H1 (cell line): Measurements from ENCODE around the gene MTG1. TPM values are rescaled to one million over a fixed set of nuclear protein-coding genes. Genes with fewer than 3 reads are reported as not detected.

Source experiments
- CTCF ChIA-PET: fragments of 300-600 bp; sonication (Branson Sonifier 250); formaldehyde crosslinking; loops from one replicate; lab custom pipeline; 2021; ENCODE audit not compliant: partially characterized antibody; lab: Charles Lee
- POLR2A ChIA-PET: fragments of 300-600 bp; sonication (Branson Sonifier 250); formaldehyde crosslinking; loops from one replicate; lab custom pipeline; 2021; ENCODE audit warnings: inconsistent platforms; ENCODE audit not compliant: partially characterized antibody; lab: Charles Lee
- DNase-seq, 2 experiments: peaks; one replicate each; pipeline versions ENCODE4 v3.0.0 to v3.0.0-alpha.2; 2010 to 2022; ENCODE audit warnings: low spot score in 2 of 2, low read depth in 1 of 2, mixed read lengths in 1 of 2
- FAIRE-seq: peaks from 2 replicates; lab custom pipeline; 2011; peaks lifted over from hg19 to GRCh38; lab: Jason Lieb, UNC
- H2AFZ ChIP-seq: 2 replicates; pipeline ENCODE4 v1.8.1; 2012; ENCODE audit warnings: low read length, inconsistent platforms
- H2AK5ac ChIP-seq: 2 replicates; pipeline ENCODE4 v1.6.1; 2013; ENCODE audit warnings: low read depth, low read length
- H2BK120ac ChIP-seq: replicated peaks from 2 replicates; pipeline ENCODE3; 2013; ENCODE audit warnings: low read depth, low read length, inconsistent platforms
- H2BK12ac ChIP-seq: 2 replicates; pipeline ENCODE4 v1.6.1; 2013; ENCODE audit warnings: low read depth, low read length
- H2BK15ac ChIP-seq: 2 replicates; pipeline ENCODE4 v1.6.1; 2013; ENCODE audit warnings: low read length
- H2BK20ac ChIP-seq: 2 replicates; pipeline ENCODE4 v1.6.1; 2013; ENCODE audit warnings: low read length
- H2BK5ac ChIP-seq: 2 replicates; pipeline ENCODE4 v1.6.1; 2013; ENCODE audit warnings: low read depth, low read length
- H3K14ac ChIP-seq: 2 replicates; pipeline ENCODE4 v1.6.1; 2013; ENCODE audit warnings: inconsistent platforms; ENCODE audit not compliant: insufficient read length
- H3K18ac ChIP-seq: 2 replicates; pipeline ENCODE4 v1.6.1; 2013; ENCODE audit warnings: low read length; ENCODE audit errors: extremely low read depth
- H3K23ac ChIP-seq: 2 replicates; pipeline ENCODE4 v1.6.1; 2013; ENCODE audit warnings: inconsistent platforms; ENCODE audit not compliant: insufficient read length
- H3K23me2 ChIP-seq: 2 replicates; pipeline ENCODE4 v1.6.1; 2013; ENCODE audit warnings: low read depth, low read length
- H3K27ac ChIP-seq: 2 replicates; pipeline ENCODE4 v1.6.1; 2011; ENCODE audit warnings: low read depth, low read length, inconsistent platforms
- H3K27me3 ChIP-seq, 4 experiments: replicated peaks in 1 of 4; 1 replicate in 1 of 4; 2 replicates in 3 of 4; pipeline versions ENCODE4 v1.6.1 to v1.8.1; 2011 to 2013; ENCODE audit warnings: low read length in 3 of 4, mild to moderate bottlenecking in 3 of 4, inconsistent platforms in 2 of 4, mixed read lengths in 2 of 4, moderate library complexity in 1 of 4; ENCODE audit not compliant: control insufficient read depth in 3 of 4, insufficient read depth in 3 of 4; ENCODE audit errors: extremely low read depth in 1 of 4
- H3K36me3 ChIP-seq, 4 experiments: 2 replicates each; pipeline versions ENCODE4 v1.6.1 to v1.8.1; 2011 to 2013; ENCODE audit warnings: mild to moderate bottlenecking in 4 of 4, low read length in 3 of 4, moderate library complexity in 2 of 4, control low read depth in 1 of 4, inconsistent platforms in 1 of 4; ENCODE audit not compliant: insufficient read depth in 4 of 4, control insufficient read depth in 2 of 4
- H3K4ac ChIP-seq: replicated peaks from 2 replicates; pipeline ENCODE3; 2013; ENCODE audit warnings: low read length, low read depth, mixed read lengths, inconsistent platforms; ENCODE audit not compliant: insufficient read length
- H3K4me1 ChIP-seq, 4 experiments: replicated peaks in 1 of 4; 1 replicate in 1 of 4; 2 replicates in 3 of 4; pipeline versions ENCODE4 v1.6.1 to v1.8.1; 2011 to 2013; ENCODE audit warnings: low read length in 3 of 4, inconsistent platforms in 2 of 4, mixed read lengths in 1 of 4; ENCODE audit not compliant: insufficient read depth in 4 of 4, control insufficient read depth in 3 of 4
- H3K4me2 ChIP-seq, 2 experiments: 2 replicates each; pipeline versions ENCODE4 v1.6.1 to v1.8.1; 2011 to 2013; ENCODE audit warnings: low read depth in 2 of 2, low read length in 2 of 2, control low read depth in 1 of 2, inconsistent platforms in 1 of 2, mild to moderate bottlenecking in 1 of 2; ENCODE audit not compliant: insufficient read depth in 1 of 2
- H3K4me3 ChIP-seq, 4 experiments: fragments of 200-600, 300-600 bp in 1 of 4; sonication (generic), shearing (Covaris generic), sonication (Bioruptor Twin) in 1 of 4; 2 replicates each; pipeline versions ENCODE4 v1.5.1 to v1.8.1; 2011 to 2016; ENCODE audit warnings: low read length in 4 of 4, low read depth in 3 of 4, control low read depth in 2 of 4, inconsistent platforms in 2 of 4, mild to moderate bottlenecking in 2 of 4, mixed read lengths in 1 of 4, moderate library complexity in 1 of 4; ENCODE audit not compliant: insufficient read depth in 2 of 4; ENCODE audit errors: extremely low read depth in 1 of 4
- H3K56ac ChIP-seq: replicated peaks from 2 replicates; pipeline ENCODE3; 2013; ENCODE audit warnings: low read depth, mild to moderate bottlenecking, mixed read lengths, low read length, inconsistent platforms; ENCODE audit not compliant: insufficient read length
- H3K79me1 ChIP-seq: 2 replicates; pipeline ENCODE4 v1.6.1; 2013; ENCODE audit warnings: low read depth, low read length, control low read depth
- H3K79me2 ChIP-seq, 2 experiments: 2 replicates each; pipeline versions ENCODE4 v1.6.1 to v1.8.1; 2012 to 2013; ENCODE audit warnings: low read length in 2 of 2, mild to moderate bottlenecking in 2 of 2, inconsistent platforms in 1 of 2; ENCODE audit not compliant: insufficient read depth in 2 of 2, control insufficient read depth in 1 of 2
- H3K9ac ChIP-seq, 4 experiments: replicated peaks in 1 of 4; 1 replicate in 1 of 4; 2 replicates in 3 of 4; pipeline versions ENCODE4 v1.6.1 to v1.8.1; 2011 to 2013; ENCODE audit warnings: low read depth in 3 of 4, low read length in 3 of 4, control low read depth in 2 of 4, mild to moderate bottlenecking in 2 of 4, moderate library complexity in 2 of 4, inconsistent platforms in 1 of 4; ENCODE audit errors: extremely low read depth in 1 of 4
- H3K9me3 ChIP-seq, 2 experiments: 2 replicates each; pipeline versions ENCODE4 v1.6.1 to v1.8.1; 2012 to 2013; ENCODE audit warnings: mild to moderate bottlenecking in 2 of 2, moderate library complexity in 2 of 2, control low read depth in 1 of 2, inconsistent platforms in 1 of 2, low read depth in 1 of 2, low read length in 1 of 2, mixed read lengths in 1 of 2; ENCODE audit not compliant: insufficient read depth in 2 of 2
- H4K20me1 ChIP-seq, 2 experiments: replicated peaks in 1 of 2; 2 replicates each; pipeline versions ENCODE3 to v1.8.1; 2011 to 2013; ENCODE audit warnings: inconsistent platforms in 2 of 2, low read length in 2 of 2, mild to moderate bottlenecking in 1 of 2; ENCODE audit not compliant: insufficient read depth in 2 of 2, control insufficient read depth in 1 of 2
- H4K5ac ChIP-seq: 2 replicates; pipeline ENCODE4 v1.6.1; 2013; ENCODE audit warnings: low read length, low read depth, mixed read lengths, inconsistent platforms; ENCODE audit not compliant: insufficient read length
- H4K8ac ChIP-seq: 2 replicates; pipeline ENCODE4 v1.8.0; 2013; ENCODE audit warnings: mild to moderate bottlenecking, moderate library complexity, low read length, inconsistent platforms; ENCODE audit not compliant: insufficient read depth; ENCODE audit errors: extremely low read depth
- H4K91ac ChIP-seq: replicated peaks from 2 replicates; pipeline ENCODE3; 2013; ENCODE audit warnings: low read length, mixed read lengths, inconsistent platforms; ENCODE audit not compliant: insufficient read length
- BCL11A ChIP-seq, 2 experiments: IDR thresholded peaks; one replicate each; pipeline ENCODE4 v1.6.1; 2011; ENCODE audit warnings: low read depth in 2 of 2, low read length in 2 of 2, mild to moderate bottlenecking in 2 of 2
- CEBPB ChIP-seq: IDR thresholded peaks from 2 replicates; pipeline ENCODE4 v1.6.1; 2012; ENCODE audit warnings: low read depth, low read length
- KDM4A ChIP-seq: IDR thresholded peaks from one replicate; pipeline ENCODE4 v1.7.1; 2012; ENCODE audit warnings: low read depth, mild to moderate bottlenecking, moderate library complexity, low read length, inconsistent platforms; ENCODE audit not compliant: severe bottlenecking
- MAFK ChIP-seq: IDR thresholded peaks from 2 replicates; pipeline ENCODE4 v1.6.1; 2012; ENCODE audit warnings: low read depth, mild to moderate bottlenecking, improper control_type of control experiment, low read length
- POLR2A ChIP-seq, 2 experiments: IDR thresholded peaks; 1 replicate in 1 of 2; 2 replicates in 1 of 2; pipeline ENCODE4 v1.6.1; 2011; ENCODE audit warnings: low read depth in 2 of 2, low read length in 2 of 2, mild to moderate bottlenecking in 2 of 2; ENCODE audit errors: control extremely low read depth in 1 of 2
- POLR2AphosphoS5 ChIP-seq: IDR thresholded peaks from 2 replicates; pipeline ENCODE4 v1.6.1; 2011; ENCODE audit warnings: low read depth, low read length
- SAP30 ChIP-seq: fragments of 300-600 bp; sonication (generic); IDR thresholded peaks from 2 replicates; pipeline ENCODE4 v1.7.1; 2012; ENCODE audit warnings: low read length, moderate library complexity, mild to moderate bottlenecking, inconsistent platforms; ENCODE audit not compliant: insufficient read depth, insufficient replicate concordance
- SIRT6 ChIP-seq: IDR thresholded peaks from one replicate; pipeline ENCODE4 v1.7.1; 2012; ENCODE audit warnings: low read length, inconsistent platforms
- SIX5 ChIP-seq: IDR thresholded peaks from 2 replicates; pipeline ENCODE4 v1.6.1; 2011; ENCODE audit warnings: mild to moderate bottlenecking, low read depth, low read length
- TBP ChIP-seq: IDR thresholded peaks from 2 replicates; pipeline ENCODE4 v1.6.1; 2011; ENCODE audit warnings: low read depth, low read length, improper control_type of control experiment
- WGBS, 2 experiments: shearing (Covaris generic) in 1 of 2; methylation state at CpG; one replicate each; pipeline versions ENCODE4 v1.1.6 to v1.1.7; 2013 to 2015; ENCODE audit warnings: low lambda C conversion rate in 2 of 2, mixed read lengths in 2 of 2, inconsistent platforms in 1 of 2, low coverage in 1 of 2, missing lambda C conversion rate in 1 of 2; ENCODE audit not compliant: insufficient replicate concordance in 2 of 2, insufficient coverage in 1 of 2, insufficient read length in 1 of 2; ENCODE audit errors: extremely low coverage in 1 of 2, missing lambda C conversion rate in 1 of 2; 5-methylcytosine and 5-hydroxymethylcytosine counted together
- polyA plus RNA-seq, 7 experiments: library from polyadenylated mRNA; depleted of rRNA in 3 of 7; stranded (reverse) in 5 of 7; unstranded in 2 of 7; fragments of >200 nt in 5 of 7; fragments of 200-250 nt in 2 of 7; gene quantifications; 1 replicate in 5 of 7; 2 replicates in 1 of 7; 4 replicates in 1 of 7; pipeline versions ENCODE4 v1.2.1 to v1.2.3, GENCODE V29; 2011 to 2013; ENCODE audit warnings: missing spikeins in 2 of 7, mixed read lengths in 2 of 7
- total RNA-seq: library from RNA; stranded (reverse); fragmentation: NEBNext Ultra II Directional; extraction: Animal tissue kit (Norgen Biotek cat#: 25700); gene quantifications from 2 replicates; pipeline ENCODE4 v1.2.1, GENCODE V29; 2021
- TF ChIP-seq, protein P1 (sequence below): IDR thresholded peaks from 2 replicates; pipeline ENCODE4 v1.6.1; 2012; ENCODE audit warnings: low read length, inconsistent platforms

MTG1 gene
- total and polyA plus RNA-seq, 2 of the 8 experiments (the other 6 are each of a cell fraction or from before 2014, with no cell fraction given), result 56.6 to 81.6 TPM

DNA sequence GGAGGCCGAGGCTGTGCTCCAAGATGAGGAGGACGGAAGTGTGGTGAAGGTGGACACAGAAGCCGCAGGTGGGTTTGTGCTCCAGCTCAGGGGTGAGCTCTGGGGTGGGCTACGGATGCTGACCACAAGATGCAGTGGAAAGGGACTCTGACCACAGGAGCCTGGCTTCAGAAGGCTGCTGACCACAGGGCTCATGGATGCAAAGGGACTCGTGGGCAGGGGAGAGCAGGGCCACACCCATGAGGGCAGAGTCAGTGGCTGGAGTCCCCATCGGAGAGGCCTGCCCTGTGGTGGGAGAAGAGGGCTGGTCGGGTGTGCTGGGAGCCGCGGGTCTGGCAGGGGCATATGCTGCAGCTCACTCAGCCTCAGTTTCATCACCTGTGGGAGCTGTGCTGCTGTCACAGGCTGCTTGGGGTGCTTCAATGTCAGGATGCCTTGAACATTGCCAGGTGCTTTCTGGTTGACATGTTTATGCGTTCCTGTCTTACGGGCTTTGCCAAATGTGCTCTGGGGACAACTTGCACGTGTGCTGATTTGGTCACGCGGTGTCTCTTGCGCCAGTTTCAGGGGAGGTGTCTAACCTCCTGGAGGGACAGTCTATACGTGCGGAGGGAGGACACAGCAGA, 73.4 kb downstream of the MTG1 start:
- no peak overlapping the region for H2BK20ac ChIP-seq
- H3K9me3 ChIP-seq, result peaks cover 72 to 74% of the 10 kb centered on the region in 2 experiments
- no peak overlapping the region for H2BK5ac ChIP-seq
- POLR2A ChIA-PET, result no interaction called here
- H3K18ac ChIP-seq, result no peak overlapping the region
- H2BK120ac ChIP-seq, result no peak overlapping the region
- H3K23ac ChIP-seq, result no peak overlapping the region
- no peaks in the 10 kb centered on the region for H3K36me3 ChIP-seq
- H2BK15ac ChIP-seq, result no peak overlapping the region
- H3K4ac ChIP-seq, result no peak overlapping the region
- TF ChIP-seq SIRT6, result no peak
- TF ChIP-seq TBP, result no peak
- no peak for TF ChIP-seq KDM4A
- no peak for TF ChIP-seq SIX5
- no peak for TF ChIP-seq POLR2AphosphoS5
- no peak for TF ChIP-seq MAFK
- TF ChIP-seq, protein P1, sequence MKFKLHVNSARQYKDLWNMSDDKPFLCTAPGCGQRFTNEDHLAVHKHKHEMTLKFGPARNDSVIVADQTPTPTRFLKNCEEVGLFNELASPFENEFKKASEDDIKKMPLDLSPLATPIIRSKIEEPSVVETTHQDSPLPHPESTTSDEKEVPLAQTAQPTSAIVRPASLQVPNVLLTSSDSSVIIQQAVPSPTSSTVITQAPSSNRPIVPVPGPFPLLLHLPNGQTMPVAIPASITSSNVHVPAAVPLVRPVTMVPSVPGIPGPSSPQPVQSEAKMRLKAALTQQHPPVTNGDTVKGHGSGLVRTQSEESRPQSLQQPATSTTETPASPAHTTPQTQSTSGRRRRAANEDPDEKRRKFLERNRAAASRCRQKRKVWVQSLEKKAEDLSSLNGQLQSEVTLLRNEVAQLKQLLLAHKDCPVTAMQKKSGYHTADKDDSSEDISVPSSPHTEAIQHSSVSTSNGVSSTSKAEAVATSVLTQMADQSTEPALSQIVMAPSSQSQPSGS, result no peak
- no peak for TF ChIP-seq CEBPB
- no peak for TF ChIP-seq SAP30
- TF ChIP-seq POLR2A (IDR thresholded peaks at IDR 0.05; ENCODE audit: control extremely low read depth in 1 of 2, low read depth in 2 of 2, low read length in 2 of 2), result no peak
- no peak for TF ChIP-seq BCL11A (IDR thresholded peaks at IDR 0.05; ENCODE audit: low read depth in 2 of 2, low read length in 2 of 2)
- H3K4me1 ChIP-seq, result no peaks in the 10 kb centered on the region
- H3K56ac ChIP-seq, result no peak overlapping the region
- H3K27me3 ChIP-seq, result no peaks in the 10 kb centered on the region
- H3K4me3 ChIP-seq, result no peak overlapping the region
- no peak overlapping the region for H2BK12ac ChIP-seq
- WGBS, 2 experiments, result 83% methylated on average over 17 of the region's 17 CpGs; no CpG with 5 or more reads in 1 of the 2 experiments
- H3K14ac ChIP-seq, result no peak overlapping the region
- H4K5ac ChIP-seq, result no peak overlapping the region
- no peaks in the 10 kb centered on the region for H3K23me2 ChIP-seq
- CTCF ChIA-PET, result interaction anchor here (1.3 kb wide), 1 partner anchor 140 kb away, joined by 3 read pairs; no protein-coding TSS in a partner anchor
- FAIRE-seq, result no peak
- H3K9ac ChIP-seq, result no peak overlapping the region
- no peak overlapping the region for H2AK5ac ChIP-seq
- no peaks in the 10 kb centered on the region for H4K20me1 ChIP-seq
- H4K8ac ChIP-seq, result no peak overlapping the region
- DNase-seq, result no peak
- no peaks in the 10 kb centered on the region for H3K79me1 ChIP-seq
- no peaks in the 10 kb centered on the region for H3K79me2 ChIP-seq
- H4K91ac ChIP-seq, result no peak overlapping the region
- no peak overlapping the region for H2AFZ ChIP-seq
- H3K27ac ChIP-seq, result no peak overlapping the region
- no peak overlapping the region for H3K4me2 ChIP-seq
